IMR-90 (cell line): Measurements from ENCODE around the gene METTL27. TPM values are rescaled to one million over a fixed set of nuclear protein-coding genes. Genes with fewer than 3 reads are reported as not detected.

Source experiments
- ATAC-seq: fragments of 200-7000 bp; cut with Tn5 transposase; 2 replicates; pipeline ENCODE4 v1.9.1; 2020; ENCODE audit warnings: low read depth, mild to moderate bottlenecking, moderate library complexity
- BruUV-seq: library from RNA; stranded (reverse); fragments of 400-500 nt; replicated peaks from 2 replicates; lab custom pipeline; 2021; lab: Mats Ljungman, UMichigan
- CTCF ChIA-PET: fragments of 300-600 bp; formaldehyde crosslinking; extraction: SDS; loops from one replicate; lab custom pipeline; 2021; ENCODE audit warnings: antibody characterized with exemption; lab: Yijun Ruan, JAX
- POLR2A ChIA-PET: fragments of 300-600 bp; sonication (Branson Sonifier 250); formaldehyde crosslinking; loops from one replicate; lab custom pipeline; 2022; ENCODE audit warnings: antibody characterized with exemption; ENCODE audit not compliant: unreplicated experiment; lab: Charles Lee
- DNase-seq: peaks from one replicate; pipeline ENCODE4 v3.0.0; 2013
- H2AFZ ChIP-seq: replicated peaks from 2 replicates; pipeline ENCODE3; 2013; ENCODE audit warnings: low read length, mild to moderate bottlenecking; ENCODE audit not compliant: poor library complexity
- H2AK5ac ChIP-seq: 2 replicates; pipeline ENCODE4 v1.6.1; 2013; ENCODE audit warnings: low read depth, low read length, inconsistent platforms
- H2AK9ac ChIP-seq: replicated peaks from 2 replicates; pipeline ENCODE3; 2013; ENCODE audit warnings: mild to moderate bottlenecking, low read depth, low read length, moderate library complexity; ENCODE audit not compliant: poor library complexity
- H2BK120ac ChIP-seq: 2 replicates; pipeline ENCODE4 v1.6.1; 2013; ENCODE audit warnings: low read depth, low read length, inconsistent platforms
- H2BK15ac ChIP-seq: 3 replicates; pipeline ENCODE4 v1.6.1; 2013; ENCODE audit warnings: low read depth, low read length, inconsistent platforms
- H2BK20ac ChIP-seq: 2 replicates; pipeline ENCODE4 v1.6.1; 2013; ENCODE audit warnings: low read depth, mild to moderate bottlenecking, inconsistent platforms, low read length, moderate library complexity
- H2BK5ac ChIP-seq: 2 replicates; pipeline ENCODE4 v1.6.1; 2013; ENCODE audit warnings: mild to moderate bottlenecking, low read depth, low read length, inconsistent platforms; ENCODE audit not compliant: poor library complexity, severe bottlenecking
- H3K14ac ChIP-seq: replicated peaks from 2 replicates; pipeline ENCODE4 v1.6.1; 2013; ENCODE audit warnings: low read depth, low read length, inconsistent platforms
- H3K18ac ChIP-seq: 2 replicates; pipeline ENCODE4 v1.6.1; 2013; ENCODE audit warnings: low read depth, low read length, control low read depth
- H3K23ac ChIP-seq: 2 replicates; pipeline ENCODE4 v1.6.1; 2013; ENCODE audit warnings: low read depth, low read length, inconsistent platforms
- H3K27ac ChIP-seq: 2 replicates; pipeline ENCODE4 v1.5.1; 2013; ENCODE audit warnings: mild to moderate bottlenecking, control low read depth, low read length; ENCODE audit not compliant: insufficient read depth
- H3K27me3 ChIP-seq: 2 replicates; pipeline ENCODE4 v1.6.1; 2013; ENCODE audit warnings: low read length; ENCODE audit not compliant: control insufficient read depth, insufficient read depth
- H3K36me3 ChIP-seq: 2 replicates; pipeline ENCODE4 v1.6.1; 2013; ENCODE audit warnings: low read length, mixed read lengths; ENCODE audit not compliant: control insufficient read depth, insufficient read depth
- H3K4ac ChIP-seq: 2 replicates; pipeline ENCODE4 v1.6.1; 2013; ENCODE audit warnings: low read depth, low read length, inconsistent platforms
- H3K4me1 ChIP-seq: 2 replicates; pipeline ENCODE4 v1.6.1; 2013; ENCODE audit warnings: low read length, mixed read lengths; ENCODE audit not compliant: control insufficient read depth, insufficient read depth
- H3K4me2 ChIP-seq: 2 replicates; pipeline ENCODE4 v1.6.1; 2013; ENCODE audit warnings: low read depth, mild to moderate bottlenecking, control low read depth, low read length, moderate library complexity
- H3K4me3 ChIP-seq: 2 replicates; pipeline ENCODE4 v1.5.1; 2013; ENCODE audit warnings: low read depth, mild to moderate bottlenecking, control low read depth, low read length, moderate library complexity; ENCODE audit not compliant: insufficient read depth
- H3K56ac ChIP-seq: 2 replicates; pipeline ENCODE4 v1.6.1; 2013; ENCODE audit warnings: low read length, inconsistent platforms; ENCODE audit not compliant: insufficient read depth; ENCODE audit errors: extremely low read depth
- H3K79me1 ChIP-seq, 2 experiments: 2 replicates each; pipeline ENCODE4 v1.6.1; 2013; ENCODE audit warnings: low read length in 2 of 2, inconsistent platforms in 1 of 2, low read depth in 1 of 2
- H3K9ac ChIP-seq: 2 replicates; pipeline ENCODE4 v1.6.1; 2013; ENCODE audit warnings: low read depth, low read length, control low read depth
- H3K9me1 ChIP-seq: 2 replicates; pipeline ENCODE4 v1.6.1; 2013; ENCODE audit warnings: low read length, inconsistent platforms; ENCODE audit not compliant: insufficient read depth
- H3K9me3 ChIP-seq: 2 replicates; pipeline ENCODE4 v1.6.1; 2013; ENCODE audit warnings: low read length; ENCODE audit not compliant: control insufficient read depth, insufficient read depth
- H4K20me1 ChIP-seq: 2 replicates; pipeline ENCODE4 v1.6.1; 2013; ENCODE audit warnings: low read length, inconsistent platforms; ENCODE audit not compliant: insufficient read depth
- H4K5ac ChIP-seq: 2 replicates; pipeline ENCODE4 v1.6.1; 2013; ENCODE audit warnings: mild to moderate bottlenecking, low read depth, low read length, control low read depth
- H4K8ac ChIP-seq, 2 experiments: 2 replicates each; pipeline ENCODE4 v1.6.1; 2013; ENCODE audit warnings: low read depth in 2 of 2, low read length in 2 of 2, control low read depth in 1 of 2, inconsistent platforms in 1 of 2
- H4K91ac ChIP-seq: 2 replicates; pipeline ENCODE4 v1.6.1; 2013; ENCODE audit warnings: low read depth, low read length, inconsistent platforms; ENCODE audit not compliant: insufficient read depth
- BHLHE40 ChIP-seq: fragments of 150-350 bp; IDR thresholded peaks from 2 replicates; pipeline ENCODE4 v1.6.1; 2016; ENCODE audit warnings: mild to moderate bottlenecking, low read depth, low read length
- CEBPB ChIP-seq: IDR thresholded peaks from 2 replicates; pipeline ENCODE4 v1.6.1; 2012; ENCODE audit warnings: low read depth, low read length, improper control_type of control experiment
- CHD1 ChIP-seq: IDR thresholded peaks from 2 replicates; pipeline ENCODE4 v1.6.1; 2012; ENCODE audit warnings: low read depth, low read length, improper control_type of control experiment
- ELK1 ChIP-seq: fragments of 150-350 bp; IDR thresholded peaks from 2 replicates; pipeline ENCODE4 v1.6.1; 2016; ENCODE audit warnings: low read depth, mild to moderate bottlenecking, low read length, moderate library complexity, borderline replicate concordance
- FOS ChIP-seq: fragments of 150-350 bp; IDR thresholded peaks from 2 replicates; pipeline ENCODE4 v1.6.1; 2016; ENCODE audit warnings: low read depth, low read length
- MAFK ChIP-seq: IDR thresholded peaks from 2 replicates; pipeline ENCODE4 v1.6.1; 2012; ENCODE audit warnings: low read depth, low read length, improper control_type of control experiment
- MAZ ChIP-seq: IDR thresholded peaks from 2 replicates; pipeline ENCODE4 v1.6.1; 2012; ENCODE audit warnings: low read depth, mild to moderate bottlenecking, low read length, improper control_type of control experiment, moderate library complexity, borderline replicate concordance
- MXI1 ChIP-seq: IDR thresholded peaks from 2 replicates; pipeline ENCODE4 v1.6.1; 2012; ENCODE audit warnings: low read depth, mild to moderate bottlenecking, low read length, moderate library complexity, borderline replicate concordance
- NFE2L2 ChIP-seq: fragments of 150-350 bp; IDR thresholded peaks from 2 replicates; pipeline ENCODE4 v1.6.1; 2016; ENCODE audit warnings: low read depth, mild to moderate bottlenecking, low read length
- POLR2A ChIP-seq: IDR thresholded peaks from 2 replicates; pipeline ENCODE4 v1.6.1; 2012; ENCODE audit warnings: mild to moderate bottlenecking, low read depth, low read length
- RAD21 ChIP-seq: IDR thresholded peaks from 2 replicates; pipeline ENCODE4 v1.6.1; 2012; ENCODE audit warnings: low read length, improper control_type of control experiment
- RCOR1 ChIP-seq: IDR thresholded peaks from 2 replicates; pipeline ENCODE4 v1.6.1; 2012; ENCODE audit warnings: mild to moderate bottlenecking, low read length, improper control_type of control experiment; ENCODE audit not compliant: insufficient replicate concordance
- RFX5 ChIP-seq: IDR thresholded peaks from 2 replicates; pipeline ENCODE4 v1.8.0; 2012; ENCODE audit warnings: low read depth, mild to moderate bottlenecking, low read length, moderate library complexity
- USF2 ChIP-seq: fragments of 150-350 bp; IDR thresholded peaks from 2 replicates; pipeline ENCODE4 v1.6.1; 2017; ENCODE audit warnings: mild to moderate bottlenecking, antibody characterized with exemption, low read length, low read depth
- WGBS, 2 experiments: methylation state at CpG; one replicate each; pipeline versions ENCODE4 v1.1.5 to v1.1.7; 2013; ENCODE audit warnings: missing lambda C conversion rate in 2 of 2; ENCODE audit not compliant: insufficient read length in 1 of 2; ENCODE audit errors: extremely low coverage in 2 of 2; 5-methylcytosine and 5-hydroxymethylcytosine counted together
- dilution Hi-C: fragments of 300-500 bp; cut with HindIII; formaldehyde crosslinking; loops from one replicate; pipeline ENCODE4 v1.14.3; 2018; ENCODE audit warnings: low sequenced_read_pairs; ENCODE audit not compliant: unreplicated experiment
- in situ Hi-C: fragments of 300-500 bp; cut with MboI; formaldehyde crosslinking; loops from 3 replicates; pipeline ENCODE4 v1.14.3; 2019; ENCODE audit warnings: low sequenced_read_pairs, inconsistent platforms, mixed read lengths
- intact Hi-C: fragments of 100-400 bp; cut with micrococcal nuclease; formaldehyde crosslinking; loops from 2 replicates; pipeline ENCODE4 v1.10.0; 2022
- polyA plus RNA-seq, 3 experiments: library from polyadenylated mRNA; depleted of rRNA; stranded (reverse); fragments of >200 nt; gene quantifications; 2 replicates each; pipeline ENCODE4 v1.2.3, GENCODE V29; 2012; ENCODE audit warnings: low replicate concordance in 1 of 3
- total RNA-seq: library from RNA; depleted of rRNA; stranded (reverse); fragments of >200 nt; gene quantifications from 2 replicates; pipeline ENCODE4 v1.2.3, GENCODE V29; 2012

Gene METTL27
- total and polyA plus RNA-seq, 2 of the 4 experiments (the other 2 are of a cell fraction), result 2.3 to 4.3 TPM

- ChIA-PET POLR2A (no interaction called here), CTCF (no interaction called here)
- Histone ChIP-seq H3K14ac (peak within 1 kb of the TSS; percentile 85), H4K20me1 (no peaks in the 10 kb centered on the region), H2BK15ac (peak within 1 kb of the TSS; percentile 40; the same call in 1 of the 3 replicates), H3K4me3 (no peak within 1 kb of the TSS), H2AK5ac (peak within 1 kb of the TSS; percentile 79), H3K56ac (no peak within 1 kb of the TSS), H3K9me3 (no peaks in the 10 kb centered on the region), H3K27me3 (no peaks in the 10 kb centered on the region), H2BK5ac (peak within 1 kb of the TSS; percentile 35), H3K18ac (no peak within 1 kb of the TSS), H2AK9ac (peak within 1 kb of the TSS; percentile 91), H3K4ac (peak within 1 kb of the TSS; percentile 72), H3K27ac (no peak within 1 kb of the TSS), H3K79me1 (peaks cover 0 to 11% of the 10 kb centered on the region in 2 experiments; a peak in 1 of 4 replicates), H2AFZ (peak within 1 kb of the TSS; percentile 81), H3K9ac (no peak within 1 kb of the TSS), H3K9me1 (peaks cover 31% of the 10 kb centered on the region), H2BK120ac (peak within 1 kb of the TSS; percentile 77; the same call in 1 of the 2 replicates), H3K36me3 (no peaks in the 10 kb centered on the region), H3K23ac (peak within 1 kb of the TSS; percentile 78; the same call in 1 of the 2 replicates), H3K4me1 (peaks cover 11% of the 10 kb centered on the region), H4K91ac (peak within 1 kb of the TSS; percentile 49; the same call in 1 of the 2 replicates), H2BK20ac (peak within 1 kb of the TSS; percentile 61), H4K8ac (peak within 1 kb of the TSS in 1 of 2 experiments; percentile 47; a peak in 1 of 4 replicates), H4K5ac (no peak within 1 kb of the TSS), H3K4me2 (no peak within 1 kb of the TSS)
- WGBS, 2 experiments, result 81% methylated on average over 34 of the region's 42 CpGs; no CpG with 5 or more reads in 1 of the 2 experiments
- ATAC-seq (no peak; the same call in none of the 2 replicates), DNase-seq (peak; percentile 28)
- in situ Hi-C loops (no loop called here), dilution Hi-C loops (no loop called here), intact Hi-C loops (no loop called here)
- TF ChIP-seq ELK1, result no peak
- no peak for TF ChIP-seq FOS
- no peak for TF ChIP-seq BHLHE40
- TF ChIP-seq RCOR1, result no peak
- no peak for TF ChIP-seq POLR2A
- no peak for TF ChIP-seq RAD21
- no peak for TF ChIP-seq CHD1
- TF ChIP-seq USF2, result no peak
- no peak for TF ChIP-seq MAFK
- TF ChIP-seq MXI1, result no peak
- TF ChIP-seq RFX5, result no peak
- TF ChIP-seq MAZ, result no peak
- TF ChIP-seq CEBPB, result no peak
- TF ChIP-seq NFE2L2, result no peak
- BruUV-seq, result no TSS peak
Observed at GRCh38 chr7:73830681-73831583, 11.4 kb downstream of the METTL27 start, which contains the start of gene CLDN4. Gene CLDN4, plus strand, starts transcription at chr7:73830996. Its CDS starts 206 bp downstream, at chr7:73831202.
